B cell (primary cell): ENCODE data around the gene NSF. TPM values are rescaled to one million over a fixed set of nuclear protein-coding genes. Genes with fewer than 3 reads are reported as not detected.
"Not testable (repeated sequence)": the region's sequence is repeated elsewhere in the genome, so short reads cannot be mapped to it uniquely, and the experiment has no call there.

Experiments
- ATAC-seq: fragments of 200-7000 bp; cut with Tn5 transposase; one replicate; pipeline ENCODE4 v1.10.0; 2021; ENCODE audit warnings: low read depth, mild to moderate bottlenecking, moderate number of reproducible peaks, moderate library complexity
- CTCF ChIA-PET: fragments of 350-600 bp; sonication (Branson Sonifier 250); formaldehyde crosslinking; loops from one replicate; lab custom pipeline; 2021; ENCODE audit warnings: antibody characterized with exemption, inconsistent platforms; lab: Charles Lee
- POLR2A ChIA-PET: fragments of 350-600 bp; sonication (Branson Sonifier 250); formaldehyde crosslinking; loops from one replicate; lab custom pipeline; 2021; ENCODE audit warnings: antibody characterized with exemption; lab: Charles Lee
- DNase-seq: peaks from one replicate; pipeline ENCODE4 v3.0.0; 2013
- H2AFZ ChIP-seq: 2 replicates; pipeline ENCODE4 v1.6.1; 2012; ENCODE audit warnings: mild to moderate bottlenecking, low read depth, low read length; ENCODE audit not compliant: insufficient read depth, poor library complexity, severe bottlenecking
- H3K27ac ChIP-seq, 2 donors: 1 replicate in 1 of 2; 2 replicates in 1 of 2; pipeline ENCODE4 v1.5.1; 2012 to 2013; ENCODE audit warnings: low read length in 2 of 2, mild to moderate bottlenecking in 2 of 2, moderate library complexity in 1 of 2
- H3K27me3 ChIP-seq, 4 experiments: fragments of 200-600 bp in 1 of 4; sonication (generic) in 1 of 4; replicated peaks in 1 of 4; 1 replicate in 2 of 4; 2 replicates in 2 of 4; pipeline versions ENCODE4 v1.6.1 to v1.7.0; 2013 to 2016; ENCODE audit warnings: low read length in 3 of 4, mild to moderate bottlenecking in 2 of 4, mixed read lengths in 1 of 4, moderate library complexity in 1 of 4; ENCODE audit not compliant: insufficient read depth in 4 of 4, control insufficient read depth in 3 of 4; ENCODE audit errors: control extremely low read depth in 1 of 4
- H3K36me3 ChIP-seq, 2 experiments: replicated peaks in 1 of 2; 1 replicate in 1 of 2; 2 replicates in 1 of 2; pipeline versions ENCODE4 v1.6.1 to v1.7.1; 2013; ENCODE audit warnings: low read length in 1 of 2; ENCODE audit not compliant: insufficient read depth in 2 of 2, control insufficient read depth in 1 of 2; ENCODE audit errors: control extremely low read depth in 1 of 2, extremely low read depth in 1 of 2
- H3K4me1 ChIP-seq, 2 donors: fragments of 200-600 bp in 1 of 2; sonication (generic) in 1 of 2; 1 replicate in 1 of 2; 2 replicates in 1 of 2; pipeline versions ENCODE4 v1.5.1 to v1.6.1; 2013 to 2017; ENCODE audit warnings: low read length in 2 of 2; ENCODE audit not compliant: control insufficient read depth in 2 of 2, insufficient read depth in 2 of 2
- H3K4me2 ChIP-seq: replicated peaks from 2 replicates; pipeline ENCODE3; 2012; ENCODE audit warnings: mild to moderate bottlenecking, low read depth, low read length; ENCODE audit not compliant: poor library complexity, severe bottlenecking
- H3K4me3 ChIP-seq, 5 experiments: fragments of 200-600 bp in 1 of 5; sonication (generic) in 1 of 5; 1 replicate in 3 of 5; 2 replicates in 2 of 5; pipeline versions ENCODE4 v1.5.1 to v1.7.0; 2011 to 2016; ENCODE audit warnings: low read length in 4 of 5, mild to moderate bottlenecking in 4 of 5, low read depth in 2 of 5, control low read depth in 1 of 5, moderate library complexity in 1 of 5; ENCODE audit not compliant: insufficient read depth in 1 of 5; ENCODE audit errors: control extremely low read depth in 1 of 5, extremely low read depth in 1 of 5
- H3K79me2 ChIP-seq: fragments of 200-600 bp; sonication (generic); one replicate; pipeline ENCODE4 v1.6.0; 2016; ENCODE audit warnings: low read length; ENCODE audit not compliant: control insufficient read depth, insufficient read depth
- H3K9ac ChIP-seq: fragments of 200-600 bp; sonication (generic); 2 replicates; pipeline ENCODE4 v1.6.1; 2017; ENCODE audit warnings: mild to moderate bottlenecking, low read length, moderate library complexity
- H3K9me3 ChIP-seq, 3 donors: one replicate each; pipeline versions ENCODE4 v1.6.1 to v1.7.1; 2013; ENCODE audit warnings: low read length in 2 of 3; ENCODE audit not compliant: control insufficient read depth in 2 of 3, insufficient read depth in 1 of 3; ENCODE audit errors: control extremely low read depth in 1 of 3
- H4K20me1 ChIP-seq: 2 replicates; pipeline ENCODE4 v1.6.0; 2012; ENCODE audit warnings: mild to moderate bottlenecking, low read length; ENCODE audit not compliant: insufficient read depth, control insufficient read depth, poor library complexity, severe bottlenecking
- H3K27ac Mint-ChIP-seq: one replicate; pipeline ENCODE4 v1.8.0; 2021; ENCODE audit warnings: mixed read lengths
- H3K27me3 Mint-ChIP-seq: one replicate; pipeline ENCODE4 v1.8.0; 2021; ENCODE audit warnings: mixed read lengths
- H3K4me1 Mint-ChIP-seq: one replicate; pipeline ENCODE4 v1.8.0; 2021; ENCODE audit warnings: mixed read lengths
- H3K4me3 Mint-ChIP-seq: one replicate; pipeline ENCODE4 v1.8.0; 2021; ENCODE audit warnings: mixed read lengths
- H3K9me3 Mint-ChIP-seq: one replicate; pipeline ENCODE4 v1.8.0; 2022; ENCODE audit warnings: mixed read lengths; ENCODE audit not compliant: insufficient read depth
- WGBS: methylation state at CpG from one replicate; pipeline ENCODE4 v1.1.5; 2013; ENCODE audit warnings: missing lambda C conversion rate; ENCODE audit not compliant: insufficient coverage; 5-methylcytosine and 5-hydroxymethylcytosine counted together
- intact Hi-C: fragments of 100-400 bp; cut with micrococcal nuclease; formaldehyde crosslinking; loops from one replicate; pipeline ENCODE4 v1.10.0; 2022
- polyA plus RNA-seq: library from polyadenylated mRNA; depleted of rRNA; stranded (reverse); fragments of >200 nt; gene quantifications from 2 replicates; pipeline ENCODE4 v1.2.3, GENCODE V29; 2012
- total RNA-seq, 2 donors: library from RNA; stranded (reverse); fragments of 120-200 nt in 1 of 2; gene quantifications; 1 replicate in 1 of 2; 2 replicates in 1 of 2; pipeline versions ENCODE4 v1.2.3 to v1.2.4, GENCODE V29; 2013 to 2022

Gene NSF
- total and polyA plus RNA-seq, 2 donors (not counting 1 experiment from before 2014, with no cell fraction given), result 10.9 to 91.0 TPM

- WGBS, result no CpG with 5 or more reads among the region's 3 CpGs
- H3K9me3 ChIP-seq, H3K4me1 Mint-ChIP-seq, H3K79me2 ChIP-seq, H3K4me3 Mint-ChIP-seq, H3K27me3 ChIP-seq, CTCF ChIA-PET, H4K20me1 ChIP-seq, H3K9ac ChIP-seq, H3K36me3 ChIP-seq, H3K4me3 ChIP-seq, H3K9me3 Mint-ChIP-seq, H3K27ac ChIP-seq, ATAC-seq, H3K27me3 Mint-ChIP-seq, H3K27ac Mint-ChIP-seq, H3K4me2 ChIP-seq, H3K4me1 ChIP-seq, H2AFZ ChIP-seq, intact Hi-C loops, POLR2A ChIA-PET, DNase-seq: not testable (repeated sequence)
These were observed 26.7 kb downstream of the NSF start for GRCh38 chr17:46617121-46617520.

- H3K4me3 Mint-ChIP-seq, H3K27me3 ChIP-seq, ATAC-seq, CTCF ChIA-PET, H2AFZ ChIP-seq, H3K27ac ChIP-seq, H3K36me3 ChIP-seq, H3K4me3 ChIP-seq, POLR2A ChIA-PET, H3K27ac Mint-ChIP-seq, H3K9me3 Mint-ChIP-seq, DNase-seq, H3K9ac ChIP-seq, H3K9me3 ChIP-seq, H4K20me1 ChIP-seq, H3K4me1 ChIP-seq, H3K27me3 Mint-ChIP-seq, intact Hi-C loops, H3K79me2 ChIP-seq, H3K4me2 ChIP-seq, H3K4me1 Mint-ChIP-seq: not testable (repeated sequence)
- no CpG with 5 or more reads among the region's 1 CpG for WGBS
These were observed 28.5 kb downstream of the NSF start for GRCh38 chr17:46618975-46619374.

- H3K9ac ChIP-seq, H3K4me1 Mint-ChIP-seq, DNase-seq, CTCF ChIA-PET, intact Hi-C loops, H3K36me3 ChIP-seq, H3K79me2 ChIP-seq, H3K27me3 ChIP-seq, H3K4me1 ChIP-seq, H3K27me3 Mint-ChIP-seq, H3K4me3 ChIP-seq, POLR2A ChIA-PET, H3K27ac Mint-ChIP-seq, H3K9me3 ChIP-seq, H3K27ac ChIP-seq, H2AFZ ChIP-seq, H4K20me1 ChIP-seq, H3K4me3 Mint-ChIP-seq, H3K4me2 ChIP-seq, ATAC-seq, H3K9me3 Mint-ChIP-seq: not testable (repeated sequence)
- WGBS, result no CpG with 5 or more reads among the region's 2 CpGs
These were observed 33.3 kb downstream of the NSF start for GRCh38 chr17:46623790-46624189.

- H3K27me3 Mint-ChIP-seq, POLR2A ChIA-PET, H3K9me3 ChIP-seq, H3K9ac ChIP-seq, H3K36me3 ChIP-seq, H3K9me3 Mint-ChIP-seq, H3K4me2 ChIP-seq, H3K4me3 Mint-ChIP-seq, intact Hi-C loops, ATAC-seq, DNase-seq, H3K4me1 ChIP-seq, H3K27ac Mint-ChIP-seq, H2AFZ ChIP-seq, H3K79me2 ChIP-seq, H3K4me1 Mint-ChIP-seq, CTCF ChIA-PET, H3K4me3 ChIP-seq, H4K20me1 ChIP-seq, H3K27ac ChIP-seq, H3K27me3 ChIP-seq: not testable (repeated sequence)
- WGBS, result no CpG with 5 or more reads among the region's 5 CpGs
These were observed 34.3 kb downstream of the NSF start for GRCh38 chr17:46624726-46625125.
